Measurements from ENCODE around the gene FKBP15. TPM values are rescaled to one million over a fixed set of nuclear protein-coding genes. Genes with fewer than 3 reads are reported as not detected.
A peak's percentile ranks its signal among the peaks of the same experiment; 100 is the strongest.

The FKBP15 gene
- total RNA-seq, 1 experiment from 2014 or later, result 18.5 TPM

DNA sequence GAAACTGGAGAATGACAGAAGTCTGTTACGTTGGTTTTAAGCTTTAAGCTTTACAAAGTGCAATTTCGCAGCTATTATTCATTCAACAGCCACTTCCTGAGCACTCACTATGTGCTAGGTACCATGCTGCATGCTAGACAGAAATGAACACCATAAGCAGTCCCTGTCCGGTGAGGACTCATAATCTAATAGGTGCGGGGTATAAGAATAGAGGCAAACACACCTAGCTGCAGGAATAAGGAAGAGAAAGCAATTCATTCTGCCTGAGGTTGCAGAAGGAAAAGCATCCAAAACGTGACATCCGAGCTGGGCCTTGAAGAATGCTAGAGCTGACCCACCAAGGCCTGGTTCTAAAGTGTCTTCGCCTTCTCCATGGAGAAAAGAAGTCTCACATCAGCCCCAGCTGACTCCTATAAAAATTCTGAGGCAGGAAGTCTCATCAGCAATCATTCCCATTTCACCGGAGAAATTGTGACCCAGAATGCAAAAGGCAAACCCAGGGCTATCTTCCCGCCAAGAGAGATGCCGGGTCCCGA lies 542 bp downstream of the FKBP15 start:
- peak overlapping the region; percentile 99 for H3K4me2 ChIP-seq (ENCODE audit: insufficient read depth, insufficient read length, low read length)
- H4K20me1 ChIP-seq (ENCODE audit: control insufficient read depth, insufficient read depth, insufficient read length), result no peaks in the 10 kb centered on the region
- H2BK20ac ChIP-seq (ENCODE audit: low read depth, low read length, poor library complexity, severe bottlenecking), result no peak overlapping the region
- no peak overlapping the region for H2BK5ac ChIP-seq (ENCODE audit: insufficient read length, low read length)
- peaks cover 12% of the 10 kb centered on the region for H3K23me2 ChIP-seq (ENCODE audit: insufficient read length, low read depth, low read length, poor library complexity, severe bottlenecking)
- no peaks in the 10 kb centered on the region for H3K27me3 ChIP-seq (ENCODE audit: insufficient read depth, low read length)
- TF ChIP-seq CTCF (conservative IDR thresholded peaks at IDR 0.05), result no peak
- no peak overlapping the region for H2AK5ac ChIP-seq (ENCODE audit: insufficient read length, low read length)
- no peak overlapping the region for H3K18ac ChIP-seq (ENCODE audit: insufficient read length, low read depth, low read length)
- no peaks in the 10 kb centered on the region for H3K9me3 ChIP-seq (ENCODE audit: control insufficient read depth, low read depth, low read length)
- peak overlapping the region; percentile 67 for H3K9ac ChIP-seq (ENCODE audit: extremely low read depth, insufficient read length, low read length)
- no peak overlapping the region for H3K27ac ChIP-seq (ENCODE audit: insufficient read length, low read depth, low read length)
- DNase-seq, result no peak
- H3K27ac Mint-ChIP-seq, result peak overlapping the region; percentile 90 to 92 (median 91)
- no peak overlapping the region for H3K56ac ChIP-seq (ENCODE audit: insufficient read length, low read depth, low read length)
- no peak overlapping the region for H2AFZ ChIP-seq (ENCODE audit: low read length)
- peaks cover 22 to 27% of the 10 kb centered on the region in 2 experiments for H3K4me1 Mint-ChIP-seq
- H3K79me1 ChIP-seq (ENCODE audit: insufficient read depth, low read depth, low read length, poor library complexity, severe bottlenecking), result peaks cover 3% of the 10 kb centered on the region
- H3K23ac ChIP-seq (ENCODE audit: insufficient read length, low read depth, low read length), result peak overlapping the region; percentile 9
- 0 out of 2 replicates have a peak overlapping the region, but pooled peaks have one; percentile 59 for H3K14ac ChIP-seq (ENCODE audit: insufficient read depth, low read length)
- no peaks in the 10 kb centered on the region; a peak in 1 of 5 replicates for H3K9me3 Mint-ChIP-seq
- no peak overlapping the region for H4K8ac ChIP-seq (replicated peaks; ENCODE audit: insufficient read length, low read depth, low read length)
- H2BK15ac ChIP-seq (ENCODE audit: low read depth, low read length), result no peak overlapping the region
- no peak overlapping the region for H4K91ac ChIP-seq (ENCODE audit: insufficient read length, low read depth, low read length)
- no peak overlapping the region for H2BK12ac ChIP-seq (ENCODE audit: insufficient read length, low read depth, low read length)
- H3K36me3 Mint-ChIP-seq (ENCODE audit: insufficient read depth in 1 of 3, low read depth in 3 of 3), result peaks cover 0 to 4% (median 0%) of the 10 kb centered on the region in 3 experiments; a peak in 2 of 7 replicates
- no peak overlapping the region for H3T11ph ChIP-seq (ENCODE audit: low read length)
- WGBS (ENCODE audit: extremely low coverage, insufficient read length, low lambda C conversion rate), result no CpG with 5 or more reads among the region's 11 CpGs
- peaks cover 15% of the 10 kb centered on the region for H3K79me2 ChIP-seq (ENCODE audit: insufficient read depth, low read length)
- H2BK120ac ChIP-seq (ENCODE audit: low read depth, low read length, poor library complexity, severe bottlenecking), result no peak overlapping the region
- peak overlapping the region; percentile 97 to 98 for H3K4me3 Mint-ChIP-seq
- H3K4ac ChIP-seq (ENCODE audit: low read depth, low read length), result no peak overlapping the region
- H3K4me1 ChIP-seq (ENCODE audit: insufficient read depth, low read length), result peaks cover 6% of the 10 kb centered on the region; the same call in 1 of the 2 replicates
- no peak overlapping the region for H4K5ac ChIP-seq (ENCODE audit: insufficient read length, low read depth, low read length)
- H3K27me3 Mint-ChIP-seq (ENCODE audit: low read depth), result no peaks in the 10 kb centered on the region
